ENCODE data around the gene KLF15.

KLF15 gene

DNA sequence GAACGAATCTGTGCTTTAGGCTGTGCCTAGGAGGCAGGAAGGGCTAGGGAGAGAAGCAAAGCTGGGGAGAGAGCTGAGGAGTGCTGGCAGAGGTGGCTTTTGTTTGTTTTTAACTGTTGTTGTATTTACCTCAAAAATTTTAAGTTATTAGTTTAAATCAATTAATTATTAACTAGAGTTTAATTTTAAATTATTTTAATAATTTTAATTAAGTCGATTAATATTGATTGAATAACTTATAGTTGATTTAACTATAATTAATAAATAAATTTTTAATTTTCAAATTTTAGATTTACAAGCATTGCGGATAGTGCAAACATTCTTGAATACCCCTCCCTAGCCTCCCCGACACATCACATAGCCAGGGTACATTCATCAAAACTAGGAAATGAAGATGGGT, 30.6 kb downstream of the KLF15 start:
- Histone ChIP-seq H3K9me3 (ENCODE audit: control insufficient read depth in 1 of 2, low read length in 2 of 2) (peaks cover 13 to 19% of the 10 kb centered on the region in 2 donors), H3K36me3 (ENCODE audit: control insufficient read depth in 1 of 2, insufficient read depth in 2 of 2, low read length in 2 of 2) (no peaks in the 10 kb centered on the region), H3K27me3 (ENCODE audit: low read depth, low read length) (no peaks in the 10 kb centered on the region), H3K4me1 (ENCODE audit: control insufficient read depth in 1 of 2, insufficient read depth in 2 of 2, low read length in 2 of 2) (no peaks in the 10 kb centered on the region), H3K4me3 (ENCODE audit: low read depth in 1 of 2, low read length in 2 of 2) (no peak overlapping the region), H3K27ac (ENCODE audit: low read length) (no peak overlapping the region)

DNA sequence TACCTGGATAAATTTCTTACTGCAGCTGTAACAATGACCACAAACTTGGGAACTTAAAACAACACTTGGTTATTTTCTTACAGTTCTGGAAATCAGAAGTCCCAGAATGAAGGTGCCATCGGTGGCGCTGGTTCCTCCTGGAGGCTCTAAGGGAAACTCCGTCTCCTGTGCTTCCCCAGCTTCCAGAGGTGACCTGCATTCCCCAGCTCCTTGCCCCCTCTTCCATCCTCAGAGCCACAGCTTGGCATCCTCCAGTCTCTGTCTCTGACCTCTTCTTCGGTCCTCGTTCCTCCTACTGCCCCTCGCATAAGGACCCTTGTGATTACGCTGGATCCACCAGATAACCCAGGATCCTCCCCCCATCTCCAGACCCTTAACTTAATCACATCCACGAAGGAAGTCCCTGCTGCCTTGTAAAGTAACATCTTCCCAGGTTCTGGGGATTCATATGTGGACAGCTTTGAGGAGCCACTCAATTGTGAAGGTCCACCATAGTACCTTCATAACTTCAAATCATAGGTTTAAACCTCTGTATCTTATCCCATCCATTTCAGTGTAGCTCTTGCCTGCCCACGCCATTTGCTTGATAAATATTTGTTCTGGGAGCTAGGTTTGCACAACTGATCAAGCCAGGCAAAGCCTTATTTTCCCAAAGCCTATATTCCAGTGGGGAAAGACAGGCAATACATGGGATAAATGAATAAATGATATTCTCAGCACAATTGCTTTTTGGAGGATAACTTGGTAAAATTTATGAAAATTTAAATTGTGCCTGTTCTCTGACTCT, 34.8 kb downstream of the KLF15 start:
- Histone ChIP-seq H3K27ac (ENCODE audit: low read length) (no peak overlapping the region), H3K9me3 (ENCODE audit: control insufficient read depth in 1 of 2, low read length in 2 of 2) (peaks cover 0 to 3% of the 10 kb centered on the region in 2 donors), H3K4me3 (ENCODE audit: low read depth in 1 of 2, low read length in 2 of 2) (no peak overlapping the region), H3K27me3 (ENCODE audit: low read depth, low read length) (no peaks in the 10 kb centered on the region), H3K36me3 (ENCODE audit: control insufficient read depth in 1 of 2, insufficient read depth in 2 of 2, low read length in 2 of 2) (no peaks in the 10 kb centered on the region), H3K4me1 (ENCODE audit: control insufficient read depth in 1 of 2, insufficient read depth in 2 of 2, low read length in 2 of 2) (no peaks in the 10 kb centered on the region)

DNA sequence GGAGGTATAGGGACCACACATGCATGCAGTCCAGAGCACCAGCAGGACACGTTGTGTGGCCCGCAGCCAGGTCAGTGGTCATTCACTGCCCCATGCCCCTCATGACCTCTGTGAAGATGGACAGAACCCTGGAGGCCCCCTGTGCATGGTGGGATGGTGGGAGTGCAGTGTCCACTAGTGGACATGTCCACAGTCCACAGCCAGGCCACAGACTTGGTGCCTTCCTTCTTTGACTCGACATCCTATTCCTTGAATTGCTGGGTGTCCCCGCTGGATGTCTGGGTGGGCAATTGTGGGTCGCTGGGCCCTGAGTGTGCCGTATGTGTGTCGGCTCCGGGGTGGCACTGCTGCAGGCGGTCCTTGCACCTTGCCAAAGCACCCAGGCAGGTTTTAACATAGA, 35.7 kb downstream of the KLF15 start:
- no peak overlapping the region for H3K4me3 ChIP-seq (ENCODE audit: low read depth in 1 of 2, low read length in 2 of 2)
- H3K36me3 ChIP-seq (ENCODE audit: control insufficient read depth in 1 of 2, insufficient read depth in 2 of 2, low read length in 2 of 2): no peaks in the 10 kb centered on the region
- H3K27ac ChIP-seq (ENCODE audit: low read length): no peak overlapping the region
- peaks cover 0 to under 1% of the 10 kb centered on the region in 2 donors for H3K4me1 ChIP-seq (ENCODE audit: control insufficient read depth in 1 of 2, insufficient read depth in 2 of 2, low read length in 2 of 2)
- peaks cover 0 to 3% of the 10 kb centered on the region in 2 donors for H3K9me3 ChIP-seq (ENCODE audit: control insufficient read depth in 1 of 2, low read length in 2 of 2)
- no peaks in the 10 kb centered on the region for H3K27me3 ChIP-seq (ENCODE audit: low read depth, low read length)

DNA sequence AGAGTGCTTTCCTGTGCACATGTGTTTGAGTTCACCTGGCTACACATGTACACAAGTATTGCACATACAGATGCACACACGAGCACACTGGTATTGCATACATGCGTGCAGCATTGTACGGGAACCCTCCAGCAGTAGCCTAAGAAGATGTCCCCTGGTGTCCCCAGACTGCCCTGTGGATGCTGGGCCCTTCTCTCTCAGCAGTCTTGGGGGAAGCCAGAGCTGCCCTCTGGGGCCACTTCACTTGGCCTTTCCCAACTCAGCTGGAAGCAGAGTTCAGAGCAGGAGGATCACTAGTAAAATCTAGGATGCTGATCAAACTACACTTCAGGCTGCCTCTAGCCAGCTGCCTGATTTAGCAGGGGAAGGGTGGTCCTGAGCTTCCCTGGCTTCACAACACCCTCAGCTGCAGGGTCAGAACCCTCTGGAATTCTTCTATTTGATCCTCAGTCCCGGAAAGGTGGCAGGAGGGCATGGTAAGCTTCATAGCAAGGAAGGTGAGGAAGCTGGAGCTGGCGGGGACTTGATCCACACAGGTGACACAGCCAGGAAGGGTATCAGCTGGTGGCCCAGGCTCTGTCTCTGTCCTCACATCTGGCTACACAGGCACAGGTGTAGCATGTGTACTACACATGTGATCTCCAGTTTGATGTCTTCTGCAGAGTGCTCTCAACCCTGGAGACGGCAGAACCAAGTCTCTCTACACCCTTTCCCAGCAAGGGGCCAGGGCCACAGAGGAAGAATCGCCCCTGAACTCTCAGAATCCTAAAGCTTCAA, 36.5 kb downstream of the KLF15 start:
- no peak overlapping the region for H3K4me3 ChIP-seq (ENCODE audit: low read depth in 1 of 2, low read length in 2 of 2)
- peaks cover 0 to 9% of the 10 kb centered on the region in 2 donors for H3K4me1 ChIP-seq (ENCODE audit: control insufficient read depth in 1 of 2, insufficient read depth in 2 of 2, low read length in 2 of 2)
- H3K36me3 ChIP-seq (ENCODE audit: control insufficient read depth in 1 of 2, insufficient read depth in 2 of 2, low read length in 2 of 2): no peaks in the 10 kb centered on the region
- H3K9me3 ChIP-seq (ENCODE audit: control insufficient read depth in 1 of 2, low read length in 2 of 2): no peaks in the 10 kb centered on the region
- H3K27ac ChIP-seq (ENCODE audit: low read length): no peak overlapping the region
- no peaks in the 10 kb centered on the region for H3K27me3 ChIP-seq (ENCODE audit: low read depth, low read length)

DNA sequence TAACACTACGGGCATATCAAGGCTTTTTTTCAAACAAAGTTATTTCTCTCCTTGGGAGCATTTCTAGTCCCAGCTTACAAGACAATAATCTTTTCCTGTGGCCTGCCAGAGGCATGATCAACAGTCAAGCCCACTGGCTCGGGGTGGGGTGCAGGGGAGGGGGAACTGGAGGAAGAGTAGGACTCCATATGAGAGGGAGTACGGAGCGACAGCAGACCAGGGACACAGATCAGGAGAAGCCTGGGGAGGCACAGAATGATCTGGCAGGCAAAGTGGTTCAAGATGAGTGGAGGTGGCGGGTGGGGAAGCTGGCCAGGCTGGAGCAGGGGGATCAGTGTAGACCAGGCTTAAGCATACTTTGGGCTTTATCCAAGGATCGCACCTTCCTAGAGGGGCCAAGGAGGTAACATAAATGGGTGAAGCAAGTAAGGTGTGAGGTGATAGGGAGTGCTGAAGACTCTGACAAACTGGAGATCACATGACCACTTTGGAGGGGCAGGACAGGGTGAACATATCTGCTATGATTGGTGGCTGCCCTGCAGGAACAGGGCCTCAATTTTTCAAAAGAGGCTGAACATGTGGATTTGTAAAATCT, 37.4 kb downstream of the KLF15 start:
- Histone ChIP-seq H3K4me1 (ENCODE audit: control insufficient read depth in 1 of 2, insufficient read depth in 2 of 2, low read length in 2 of 2) (peaks cover 0 to 11% of the 10 kb centered on the region in 2 donors), H3K27ac (ENCODE audit: low read length) (no peak overlapping the region), H3K4me3 (ENCODE audit: low read depth in 1 of 2, low read length in 2 of 2) (no peak overlapping the region), H3K27me3 (ENCODE audit: low read depth, low read length) (no peaks in the 10 kb centered on the region), H3K9me3 (ENCODE audit: control insufficient read depth in 1 of 2, low read length in 2 of 2) (no peaks in the 10 kb centered on the region), H3K36me3 (ENCODE audit: control insufficient read depth in 1 of 2, insufficient read depth in 2 of 2, low read length in 2 of 2) (no peaks in the 10 kb centered on the region)

DNA sequence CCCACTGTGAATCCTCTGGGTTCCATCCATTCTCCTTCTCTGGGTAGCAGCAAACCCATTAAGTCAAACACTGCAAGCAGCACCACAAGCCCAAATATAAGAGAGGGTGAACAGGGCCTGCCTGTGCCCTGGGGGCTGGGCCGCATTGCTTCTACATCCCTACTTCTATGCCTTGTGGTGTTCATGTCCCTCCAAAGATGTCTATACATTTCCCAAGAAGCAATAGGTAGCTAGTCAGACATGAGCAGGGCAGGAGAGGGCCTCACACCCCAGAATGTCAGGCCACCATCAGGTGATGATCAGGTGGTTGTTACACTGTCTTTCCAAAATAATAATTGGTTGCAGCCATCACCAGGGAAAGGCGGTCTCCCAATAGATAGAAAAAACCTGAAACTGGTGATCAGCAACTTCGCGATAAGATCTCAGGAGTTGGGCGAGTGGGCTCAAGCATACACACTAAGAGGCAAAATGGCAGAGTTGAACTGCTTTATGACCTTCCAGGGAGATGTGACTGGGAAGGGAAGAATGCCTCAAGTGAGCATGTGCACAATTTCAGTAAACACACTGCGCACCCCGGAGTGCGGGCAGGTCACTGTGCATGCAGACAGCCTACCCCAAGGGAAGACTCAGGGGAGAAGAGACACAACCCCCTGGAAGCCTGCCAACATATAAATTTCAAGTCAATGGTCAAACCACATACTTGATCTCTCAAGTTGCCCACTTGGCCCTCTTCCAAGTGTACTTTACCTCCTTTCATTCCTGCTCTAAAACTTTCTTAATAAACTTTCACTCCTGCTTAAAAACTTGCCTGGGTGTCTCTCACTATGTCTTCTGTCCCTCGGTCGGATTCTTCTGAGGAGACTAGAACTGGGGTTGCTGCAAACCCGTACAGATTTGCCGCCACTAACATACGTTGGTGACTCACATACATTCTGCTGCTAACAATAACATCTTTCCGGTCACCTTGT, 39.9 kb downstream of the KLF15 start:
- Histone ChIP-seq H3K4me1 (ENCODE audit: control insufficient read depth in 1 of 2, insufficient read depth in 2 of 2, low read length in 2 of 2) (peaks cover 0 to 11% of the 10 kb centered on the region in 2 donors), H3K9me3 (ENCODE audit: control insufficient read depth in 1 of 2, low read length in 2 of 2) (no peaks in the 10 kb centered on the region), H3K27ac (ENCODE audit: low read length) (no peak overlapping the region)

DNA sequence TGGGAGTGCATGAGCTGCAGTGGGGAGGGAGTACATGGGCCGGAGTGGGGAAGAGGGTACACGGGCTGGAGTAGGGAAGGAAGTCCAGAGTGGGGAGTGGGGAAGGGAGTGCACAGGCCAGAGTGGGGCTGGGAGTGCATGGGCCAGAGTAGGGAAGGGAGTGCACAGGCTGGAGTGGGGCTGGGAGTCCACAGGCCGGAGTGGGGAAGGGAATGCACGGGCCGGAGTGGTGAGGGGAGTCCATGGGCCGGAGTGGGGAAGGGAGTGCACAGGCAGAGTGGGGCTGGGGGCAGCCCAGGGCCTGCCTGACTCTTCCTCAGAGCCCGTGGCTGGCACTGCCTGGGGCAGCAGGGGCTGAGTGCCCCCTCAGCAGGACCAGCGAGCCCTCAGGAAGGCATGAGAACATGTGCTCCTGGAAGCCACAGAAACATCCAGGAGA, 40.7 kb downstream of the KLF15 start:
- Histone ChIP-seq H3K27ac (ENCODE audit: low read length) (no peak overlapping the region), H3K27me3 (ENCODE audit: low read depth, low read length) (no peaks in the 10 kb centered on the region), H3K36me3 (ENCODE audit: control insufficient read depth in 1 of 2, insufficient read depth in 2 of 2, low read length in 2 of 2) (no peaks in the 10 kb centered on the region), H3K4me3 (ENCODE audit: low read depth in 1 of 2, low read length in 2 of 2) (no peak overlapping the region), H3K9me3 (ENCODE audit: control insufficient read depth in 1 of 2, low read length in 2 of 2) (no peaks in the 10 kb centered on the region), H3K4me1 (ENCODE audit: control insufficient read depth in 1 of 2, insufficient read depth in 2 of 2, low read length in 2 of 2) (peaks cover 0 to 11% of the 10 kb centered on the region in 2 donors)

More for the DNA sequence above, 39.9 kb downstream of the KLF15 start:
- Histone ChIP-seq H3K27me3 (ENCODE audit: low read depth, low read length) (no peaks in the 10 kb centered on the region), H3K4me3 (ENCODE audit: low read depth in 1 of 2, low read length in 2 of 2) (no peak overlapping the region), H3K36me3 (ENCODE audit: control insufficient read depth in 1 of 2, insufficient read depth in 2 of 2, low read length in 2 of 2) (no peaks in the 10 kb centered on the region)

DNA sequence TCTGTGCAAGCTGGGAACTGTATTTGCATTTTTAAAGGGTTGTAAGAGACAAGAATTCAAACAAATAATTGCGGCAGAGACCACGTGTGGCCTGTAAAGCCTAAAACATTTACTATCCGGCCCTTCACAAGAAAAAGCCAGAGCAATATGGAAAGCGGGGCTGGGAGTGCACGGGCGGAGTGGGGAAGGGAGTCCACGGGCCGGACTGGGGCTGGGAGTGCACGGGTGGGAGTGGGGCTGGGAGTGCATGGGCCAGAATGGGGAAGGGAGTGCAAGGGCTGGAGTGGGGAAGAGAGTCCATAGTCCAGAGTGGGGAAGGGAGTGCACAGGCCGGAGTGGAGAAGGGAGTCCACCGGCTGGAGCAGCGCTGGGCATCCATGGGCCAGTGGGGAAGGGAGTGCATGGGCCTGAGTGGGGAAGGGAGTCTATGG, 41.2 kb downstream of the KLF15 start:
- no peaks in the 10 kb centered on the region for H3K27me3 ChIP-seq (ENCODE audit: low read depth, low read length)
- H3K4me1 ChIP-seq (ENCODE audit: control insufficient read depth in 1 of 2, insufficient read depth in 2 of 2, low read length in 2 of 2): peaks cover 0 to 11% of the 10 kb centered on the region in 2 donors
- H3K9me3 ChIP-seq (ENCODE audit: control insufficient read depth in 1 of 2, low read length in 2 of 2): no peaks in the 10 kb centered on the region
- no peaks in the 10 kb centered on the region for H3K36me3 ChIP-seq (ENCODE audit: control insufficient read depth in 1 of 2, insufficient read depth in 2 of 2, low read length in 2 of 2)
- no peak overlapping the region for H3K27ac ChIP-seq (ENCODE audit: low read length)
- no peak overlapping the region for H3K4me3 ChIP-seq (ENCODE audit: low read depth in 1 of 2, low read length in 2 of 2)

DNA sequence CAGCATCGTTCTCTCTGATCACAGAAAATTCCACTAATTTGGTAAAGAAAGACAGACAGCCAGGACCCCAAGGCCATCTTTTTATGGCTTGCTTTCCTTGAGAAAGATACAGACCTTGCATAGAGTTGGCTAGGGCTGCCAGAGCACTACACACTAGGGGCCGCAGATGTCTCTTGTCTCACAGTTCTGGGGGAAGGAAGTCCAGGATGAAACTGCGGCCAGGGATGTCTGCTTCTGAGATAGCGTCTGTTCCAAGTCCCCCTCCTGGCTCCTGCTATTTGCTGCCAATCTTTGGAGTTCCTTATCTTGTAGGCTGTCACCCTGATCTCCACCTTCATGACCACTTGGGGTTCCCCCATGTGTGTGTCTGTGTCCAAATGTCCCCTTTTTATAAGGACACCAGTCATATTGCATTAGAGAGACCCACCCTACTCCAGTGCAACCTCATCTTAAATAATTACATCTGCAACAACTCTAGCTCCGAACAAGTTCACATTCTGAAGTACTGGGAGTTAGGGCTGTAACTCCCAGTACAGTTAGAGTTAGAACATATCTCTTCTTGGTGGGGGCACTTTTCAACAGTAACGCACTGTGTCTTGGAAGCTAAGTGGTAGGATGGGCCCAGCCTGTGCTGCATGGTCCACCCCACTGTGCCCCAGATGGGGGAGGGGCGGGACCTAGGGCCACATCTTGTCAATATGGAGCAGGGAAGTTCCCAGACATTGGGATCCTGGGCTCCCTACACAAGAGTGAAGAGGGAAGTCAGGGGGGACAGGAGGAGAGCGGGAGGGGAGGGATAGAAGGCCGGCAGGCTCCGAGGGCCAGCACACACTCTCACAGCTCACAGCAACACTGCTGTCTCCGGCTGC, 42.2 kb downstream of the KLF15 start:
- Histone ChIP-seq H3K4me1 (ENCODE audit: control insufficient read depth in 1 of 2, insufficient read depth in 2 of 2, low read length in 2 of 2) (peaks cover 0 to 11% of the 10 kb centered on the region in 2 donors), H3K27ac (ENCODE audit: low read length) (no peak overlapping the region), H3K36me3 (ENCODE audit: control insufficient read depth in 1 of 2, insufficient read depth in 2 of 2, low read length in 2 of 2) (no peaks in the 10 kb centered on the region), H3K27me3 (ENCODE audit: low read depth, low read length) (no peaks in the 10 kb centered on the region), H3K4me3 (ENCODE audit: low read depth in 1 of 2, low read length in 2 of 2) (no peak overlapping the region), H3K9me3 (ENCODE audit: control insufficient read depth in 1 of 2, low read length in 2 of 2) (peaks cover 0 to 7% of the 10 kb centered on the region in 2 donors)

DNA sequence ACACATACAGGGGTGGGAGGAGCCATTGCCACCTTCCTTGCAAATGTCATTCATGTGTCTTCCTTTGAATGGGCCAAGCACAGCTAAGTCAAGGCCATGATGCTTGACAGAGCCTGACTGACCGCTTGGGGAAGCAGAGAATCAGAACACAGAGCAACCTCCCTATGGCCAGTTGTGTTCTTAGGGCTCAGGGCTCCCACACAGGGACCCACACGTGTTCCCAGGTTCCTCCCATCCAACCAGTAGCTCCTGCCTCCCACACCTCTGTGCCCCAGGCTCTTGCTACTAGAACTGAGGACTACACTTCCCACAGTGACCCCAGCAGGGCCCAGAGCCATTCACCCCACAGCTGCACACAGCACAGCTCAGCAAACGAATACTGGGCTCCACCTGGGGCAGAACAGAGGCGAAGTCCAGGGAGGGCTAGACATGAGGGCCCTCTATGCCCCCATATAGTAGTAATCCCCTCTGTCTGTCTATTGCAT, 42.9 kb downstream of the KLF15 start:
- Histone ChIP-seq H3K27ac (ENCODE audit: low read length) (no peak overlapping the region), H3K27me3 (ENCODE audit: low read depth, low read length) (no peaks in the 10 kb centered on the region), H3K4me1 (ENCODE audit: control insufficient read depth in 1 of 2, insufficient read depth in 2 of 2, low read length in 2 of 2) (peaks cover 0 to 11% of the 10 kb centered on the region in 2 donors), H3K36me3 (ENCODE audit: control insufficient read depth in 1 of 2, insufficient read depth in 2 of 2, low read length in 2 of 2) (no peaks in the 10 kb centered on the region), H3K9me3 (ENCODE audit: control insufficient read depth in 1 of 2, low read length in 2 of 2) (peaks cover 0 to 7% of the 10 kb centered on the region in 2 donors), H3K4me3 (ENCODE audit: low read depth in 1 of 2, low read length in 2 of 2) (no peak overlapping the region)
